Neural crest cell (in vitro differentiated cells): Measurements from ENCODE around the gene WIF1. TPM values are rescaled to one million over a fixed set of nuclear protein-coding genes. Genes with fewer than 3 reads are reported as not detected.

Experiments used
- DNase-seq: peaks from one replicate; pipeline ENCODE4 v3.0.0; 2021; ENCODE audit warnings: low read depth, mixed read lengths, low spot score
- H3K27ac Mint-ChIP-seq: one replicate; pipeline ENCODE4 v1.8.0; 2021; ENCODE audit warnings: mild to moderate bottlenecking, mixed read lengths; ENCODE audit not compliant: unreplicated experiment
- H3K27me3 Mint-ChIP-seq: 2 replicates; pipeline ENCODE4 v1.8.0; 2021; ENCODE audit warnings: low read depth, mild to moderate bottlenecking, mixed read lengths
- H3K36me3 Mint-ChIP-seq: 2 replicates; pipeline ENCODE4 v1.8.0; 2021; ENCODE audit warnings: low read depth, mild to moderate bottlenecking, mixed read lengths
- H3K4me1 Mint-ChIP-seq: 2 replicates; pipeline ENCODE4 v1.8.0; 2021; ENCODE audit warnings: mixed read lengths
- H3K4me3 Mint-ChIP-seq: one replicate; pipeline ENCODE4 v1.8.0; 2021; ENCODE audit warnings: mild to moderate bottlenecking, mixed read lengths
- H3K9me3 Mint-ChIP-seq: 2 replicates; pipeline ENCODE4 v1.8.0; 2021; ENCODE audit warnings: mixed read lengths
- total RNA-seq: library from RNA; stranded (reverse); gene quantifications from 2 replicates; pipeline ENCODE4 v1.2.1, GENCODE V29; 2021
- TF ChIP-seq, protein P1 (sequence below): fragments of 200-600 bp; sonication (generic); conservative IDR thresholded peaks from 2 replicates; pipeline ENCODE4 v1.5.0; 2021; ENCODE audit warnings: antibody characterized with exemption, mild to moderate bottlenecking

The WIF1 gene
- total RNA-seq, 1 donor from 2014 or later: not detected

DNA sequence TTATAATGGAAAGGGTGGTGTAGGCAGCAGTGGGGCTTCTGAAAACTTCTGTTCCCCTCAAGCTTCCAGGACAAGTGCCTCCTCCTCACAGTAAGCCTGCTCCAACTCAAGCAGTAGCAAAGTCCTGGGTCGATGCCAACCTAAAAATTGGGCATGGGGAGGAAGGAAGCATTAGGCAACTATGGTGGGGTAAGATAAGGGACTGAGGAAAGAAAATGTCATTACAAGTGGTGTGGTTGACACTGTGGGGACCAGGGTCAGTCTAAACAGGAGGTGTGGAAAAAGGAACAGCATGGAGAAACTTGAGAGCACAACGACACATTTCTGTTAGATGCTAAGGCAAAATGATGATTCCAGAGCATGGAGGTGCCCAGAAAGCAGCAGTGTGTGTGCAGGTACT is 34.9 kb downstream of the WIF1 start:
- Mint-ChIP-seq H3K27me3 (peaks cover 19% of the 10 kb centered on the region), H3K4me3 (no peak overlapping the region), H3K27ac (no peak overlapping the region), H3K4me1 (peaks cover 19% of the 10 kb centered on the region), H3K9me3 (no peaks in the 10 kb centered on the region), H3K36me3 (no peaks in the 10 kb centered on the region)
- TF ChIP-seq, protein P1, sequence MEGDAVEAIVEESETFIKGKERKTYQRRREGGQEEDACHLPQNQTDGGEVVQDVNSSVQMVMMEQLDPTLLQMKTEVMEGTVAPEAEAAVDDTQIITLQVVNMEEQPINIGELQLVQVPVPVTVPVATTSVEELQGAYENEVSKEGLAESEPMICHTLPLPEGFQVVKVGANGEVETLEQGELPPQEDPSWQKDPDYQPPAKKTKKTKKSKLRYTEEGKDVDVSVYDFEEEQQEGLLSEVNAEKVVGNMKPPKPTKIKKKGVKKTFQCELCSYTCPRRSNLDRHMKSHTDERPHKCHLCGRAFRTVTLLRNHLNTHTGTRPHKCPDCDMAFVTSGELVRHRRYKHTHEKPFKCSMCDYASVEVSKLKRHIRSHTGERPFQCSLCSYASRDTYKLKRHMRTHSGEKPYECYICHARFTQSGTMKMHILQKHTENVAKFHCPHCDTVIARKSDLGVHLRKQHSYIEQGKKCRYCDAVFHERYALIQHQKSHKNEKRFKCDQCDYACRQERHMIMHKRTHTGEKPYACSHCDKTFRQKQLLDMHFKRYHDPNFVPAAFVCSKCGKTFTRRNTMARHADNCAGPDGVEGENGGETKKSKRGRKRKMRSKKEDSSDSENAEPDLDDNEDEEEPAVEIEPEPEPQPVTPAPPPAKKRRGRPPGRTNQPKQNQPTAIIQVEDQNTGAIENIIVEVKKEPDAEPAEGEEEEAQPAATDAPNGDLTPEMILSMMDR: no peak
- DNase-seq: no peak

DNA sequence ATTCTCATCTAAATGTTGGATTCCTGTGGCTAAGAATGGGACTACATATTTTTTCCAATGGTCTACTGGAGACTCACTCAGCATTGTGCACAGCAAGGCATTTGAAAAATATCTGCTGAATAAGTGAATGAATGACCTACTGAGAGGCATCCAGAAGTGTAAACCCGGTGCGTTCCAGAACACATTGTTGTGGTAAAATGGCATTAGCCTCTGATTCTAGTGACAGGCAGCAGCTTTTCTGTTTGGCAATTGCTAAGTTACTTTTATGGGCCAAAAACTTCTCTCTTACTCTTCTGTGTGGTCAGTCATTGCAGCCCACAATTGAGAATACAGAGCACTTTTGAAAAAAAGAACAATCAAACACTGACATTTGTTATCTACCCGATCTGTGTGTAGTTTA is 36.5 kb downstream of the WIF1 start:
- DNase-seq: no peak
- H3K27me3 Mint-ChIP-seq: peaks cover 22% of the 10 kb centered on the region
- H3K36me3 Mint-ChIP-seq: no peaks in the 10 kb centered on the region
- peaks cover 19% of the 10 kb centered on the region for H3K4me1 Mint-ChIP-seq
- no peak overlapping the region for H3K27ac Mint-ChIP-seq
- no peaks in the 10 kb centered on the region for H3K9me3 Mint-ChIP-seq
- H3K4me3 Mint-ChIP-seq: no peak overlapping the region
- TF ChIP-seq, protein P1: no peak

DNA sequence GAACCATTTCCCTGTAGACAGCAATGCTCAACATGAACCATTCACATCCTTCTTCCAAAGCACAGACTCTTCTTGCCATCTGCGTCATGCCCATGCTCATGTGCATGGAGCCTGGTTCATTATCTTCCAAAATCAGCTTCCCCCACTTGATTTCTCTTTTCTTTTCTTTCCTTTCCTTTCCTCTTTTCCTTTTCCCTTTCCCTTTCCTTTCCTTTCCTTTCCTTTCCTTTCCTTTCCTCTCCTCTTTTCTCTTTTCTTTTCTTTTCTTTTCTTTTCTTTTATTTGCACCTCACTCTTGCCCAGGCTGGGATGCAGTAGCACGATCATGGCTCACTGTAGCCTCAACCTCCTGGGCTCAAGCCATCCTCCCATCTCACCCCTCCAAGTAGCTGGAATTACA is 37.5 kb downstream of the WIF1 start:
- TF ChIP-seq, protein P1: no peak
- DNase-seq: no peak
- Mint-ChIP-seq H3K27me3 (peaks cover 27% of the 10 kb centered on the region), H3K4me1 (peaks cover 19% of the 10 kb centered on the region), H3K9me3 (no peaks in the 10 kb centered on the region), H3K4me3 (no peak overlapping the region), H3K36me3 (no peaks in the 10 kb centered on the region), H3K27ac (no peak overlapping the region)

DNA sequence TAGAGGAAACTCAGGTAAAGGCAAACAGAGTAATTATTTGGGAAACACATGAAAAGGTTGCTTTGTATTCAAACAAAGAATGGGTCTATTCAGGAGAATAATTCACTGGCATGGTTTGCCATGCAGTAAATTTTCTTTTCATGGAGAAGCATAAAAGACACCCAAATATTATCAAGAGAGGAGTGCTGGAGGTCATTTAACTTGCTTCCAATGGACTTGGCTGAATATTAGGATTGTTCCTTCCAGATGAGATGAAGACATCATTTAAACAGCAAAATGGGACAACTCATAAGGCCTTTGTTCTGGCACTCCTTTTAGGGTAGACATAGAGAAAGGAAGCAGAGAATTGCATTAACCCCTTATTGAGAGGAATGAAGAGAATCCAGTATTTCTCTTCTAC is 38.7 kb downstream of the WIF1 start:
- TF ChIP-seq, protein P1: no peak
- no peak overlapping the region for H3K4me3 Mint-ChIP-seq
- no peak overlapping the region for H3K27ac Mint-ChIP-seq
- peaks cover 19% of the 10 kb centered on the region for H3K4me1 Mint-ChIP-seq
- peaks cover 33% of the 10 kb centered on the region for H3K27me3 Mint-ChIP-seq
- H3K36me3 Mint-ChIP-seq: no peaks in the 10 kb centered on the region
- no peak for DNase-seq
- no peaks in the 10 kb centered on the region for H3K9me3 Mint-ChIP-seq

DNA sequence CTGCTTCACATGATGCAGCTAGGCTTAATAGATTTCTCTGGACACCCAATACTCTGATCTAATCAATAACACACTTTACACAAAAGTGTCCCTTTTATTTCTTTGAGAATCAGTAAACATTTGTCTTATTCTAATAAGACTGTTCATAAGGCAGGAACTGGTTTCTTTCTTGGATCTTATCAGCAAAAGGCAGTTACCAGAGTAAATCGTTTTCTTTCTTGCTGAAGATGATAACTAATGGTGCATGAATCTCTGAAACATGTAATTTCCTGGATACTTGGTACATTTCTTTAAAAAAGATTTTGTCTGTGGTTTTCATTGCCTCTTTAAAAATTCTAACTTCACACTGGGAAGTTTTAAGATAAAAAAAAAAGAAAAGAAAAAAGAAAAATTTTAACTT is 39.6 kb downstream of the WIF1 start:
- Mint-ChIP-seq H3K27me3 (peaks cover 34% of the 10 kb centered on the region), H3K36me3 (no peaks in the 10 kb centered on the region), H3K9me3 (no peaks in the 10 kb centered on the region), H3K4me1 (peaks cover 19% of the 10 kb centered on the region), H3K4me3 (no peak overlapping the region), H3K27ac (no peak overlapping the region)
- DNase-seq: no peak
- TF ChIP-seq, protein P1: no peak

DNA sequence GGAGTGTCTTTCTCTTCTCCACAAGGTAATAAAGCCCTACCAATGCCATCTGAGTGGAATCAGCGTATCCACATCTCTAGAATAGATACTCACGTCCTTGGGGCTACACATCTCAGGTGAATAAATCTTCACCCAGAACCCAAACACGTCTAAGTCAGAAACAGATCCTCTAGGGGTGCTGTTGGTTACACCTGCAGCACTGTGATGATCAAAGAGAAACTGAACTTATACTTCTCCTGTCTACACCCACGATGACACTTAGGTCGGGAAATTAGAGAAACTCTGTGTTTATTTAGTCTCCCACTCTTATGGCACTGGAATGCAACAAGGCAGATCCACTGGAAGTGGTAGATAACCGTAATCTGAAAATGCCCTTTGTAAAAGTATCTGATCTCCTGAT is 46.2 kb downstream of the WIF1 start:
- TF ChIP-seq, protein P1: no peak
- Mint-ChIP-seq H3K4me1 (no peaks in the 10 kb centered on the region), H3K27ac (no peak overlapping the region), H3K36me3 (no peaks in the 10 kb centered on the region), H3K4me3 (no peak overlapping the region), H3K27me3 (peaks cover 31% of the 10 kb centered on the region), H3K9me3 (no peaks in the 10 kb centered on the region)
- DNase-seq: no peak
